Globus pallidus (tissue), 1 donor: ENCODE results near the gene ACTN4.

Source experiments
- DNase-seq: peaks from one replicate; pipeline ENCODE4 v3.0.0-alpha.2; 2015; ENCODE audit warnings: low spot score

The ACTN4 gene

DNA sequence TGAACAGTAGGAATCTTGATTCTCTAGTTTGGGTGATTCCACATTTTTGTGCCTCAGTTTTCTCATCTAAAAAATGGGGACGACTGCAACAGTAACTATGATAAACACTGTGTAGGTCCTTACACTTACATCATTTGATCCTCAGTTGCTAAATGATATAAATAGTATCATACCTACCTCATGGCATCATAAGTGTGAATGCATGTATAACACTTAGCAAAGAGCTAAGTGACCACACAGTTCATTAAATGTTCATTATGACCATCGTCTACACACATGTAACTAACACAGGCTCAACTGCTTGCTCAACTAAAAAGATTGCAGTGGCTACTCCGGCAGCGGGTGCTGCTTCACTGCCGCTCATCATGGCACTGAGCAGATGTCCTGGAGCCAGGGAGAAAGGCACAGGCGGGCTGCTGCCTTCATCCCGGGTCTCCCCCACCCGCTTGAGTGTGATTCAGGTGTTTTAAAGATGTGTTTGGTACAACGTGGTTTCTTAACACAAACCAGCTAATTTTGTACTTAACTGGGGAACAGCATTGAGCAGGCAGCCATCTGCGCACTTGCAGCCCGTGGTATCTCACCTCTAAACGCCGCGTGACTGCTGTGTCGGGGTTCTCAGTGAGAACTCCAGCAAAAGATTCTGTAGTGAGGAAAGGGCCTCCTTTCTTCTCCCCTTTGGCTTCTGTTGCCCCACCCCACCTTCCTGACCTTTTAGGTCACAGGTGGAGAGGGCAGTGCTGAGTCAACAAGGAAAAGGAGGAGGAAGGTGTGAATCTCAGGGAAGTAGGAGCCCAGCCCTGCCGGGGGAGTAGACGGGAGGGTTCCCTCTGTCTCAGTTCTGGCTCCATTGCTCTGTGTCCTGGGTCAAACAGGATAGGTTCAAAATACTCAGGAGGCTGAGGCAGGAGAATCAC lies 11.7 kb upstream of the ACTN4 start:
- no peak for DNase-seq

DNA sequence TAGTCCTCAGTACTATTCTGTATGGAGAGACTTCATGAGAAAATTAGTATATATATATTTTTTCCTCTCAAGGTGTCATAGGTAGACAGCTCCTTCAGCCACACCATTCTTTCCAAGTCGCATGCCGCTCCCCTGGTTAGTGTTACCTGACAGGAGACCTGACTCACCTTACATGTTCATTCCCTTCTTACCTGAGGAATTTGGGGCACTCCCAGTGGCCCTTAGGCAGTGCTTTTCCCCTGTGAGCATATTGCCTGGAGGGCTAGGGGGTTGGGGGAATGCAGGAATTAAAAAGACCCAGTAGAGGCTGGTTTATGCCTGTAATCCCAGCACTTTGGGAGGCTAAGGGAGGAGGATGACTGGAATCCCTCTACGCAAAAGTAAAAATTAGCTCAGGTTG lies 9.0 kb upstream of the ACTN4 start:
- DNase-seq, result no peak

DNA sequence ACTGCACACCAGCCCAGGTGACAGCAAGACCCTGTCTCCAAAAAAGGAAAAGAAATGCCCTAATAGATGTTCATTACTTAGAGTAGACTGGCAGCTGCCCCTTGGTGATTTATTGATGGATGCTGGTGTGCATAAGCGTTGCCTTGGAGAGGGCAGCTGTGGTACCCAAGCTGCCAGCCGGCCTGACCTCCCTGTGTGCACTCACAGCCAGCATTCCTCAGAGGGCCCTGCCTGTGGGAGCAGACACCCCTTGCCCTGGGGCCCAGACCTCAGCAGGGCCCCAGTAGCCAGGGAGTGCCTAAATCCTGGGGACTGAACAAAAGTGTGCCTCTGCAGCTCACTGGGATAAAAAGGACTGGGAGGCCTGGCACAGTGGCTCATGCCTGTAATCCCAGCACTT lies 7.8 kb upstream of the ACTN4 start:
- DNase-seq, result no peak

DNA sequence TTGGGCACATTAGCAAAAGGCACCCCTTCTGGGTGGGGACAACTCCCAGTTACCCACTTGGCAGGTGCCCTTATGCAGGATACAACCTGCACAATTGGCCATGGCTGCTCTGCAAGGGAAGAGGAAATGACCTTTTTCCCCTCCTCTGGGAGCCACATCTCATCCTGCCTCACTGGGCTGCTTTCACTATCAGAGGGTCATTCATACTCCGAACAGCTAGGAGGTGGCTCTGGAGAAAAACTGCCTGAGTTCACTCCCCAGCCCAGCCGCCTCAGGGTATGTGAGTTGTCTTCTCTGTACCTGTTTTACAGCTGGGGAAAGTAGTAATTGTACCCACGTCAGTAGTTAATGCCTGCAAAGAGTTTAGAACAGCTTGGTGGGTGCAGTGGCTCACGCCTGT lies 7.1 kb upstream of the ACTN4 start:
- DNase-seq, result no peak

DNA sequence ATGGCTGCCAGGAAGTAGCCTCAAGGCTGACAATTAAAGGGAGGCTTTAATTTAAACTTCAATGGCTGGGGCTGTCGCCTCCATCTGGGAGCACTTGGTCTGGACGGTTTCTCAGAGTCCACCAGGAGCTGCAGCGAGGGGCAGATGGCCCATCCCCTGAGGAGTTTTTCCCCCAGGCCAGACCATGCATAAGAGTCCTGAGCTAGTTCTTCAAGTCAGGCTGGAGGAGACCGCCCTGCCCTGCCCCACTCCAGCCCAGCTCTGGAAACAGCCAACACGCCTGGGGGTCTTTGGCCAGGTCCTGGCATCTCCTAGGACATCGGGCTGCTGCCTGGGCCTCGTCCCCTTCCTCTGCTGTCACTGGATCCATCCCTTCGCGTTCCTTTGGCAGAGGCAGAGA lies 5.3 kb upstream of the ACTN4 start:
- no peak for DNase-seq

DNA sequence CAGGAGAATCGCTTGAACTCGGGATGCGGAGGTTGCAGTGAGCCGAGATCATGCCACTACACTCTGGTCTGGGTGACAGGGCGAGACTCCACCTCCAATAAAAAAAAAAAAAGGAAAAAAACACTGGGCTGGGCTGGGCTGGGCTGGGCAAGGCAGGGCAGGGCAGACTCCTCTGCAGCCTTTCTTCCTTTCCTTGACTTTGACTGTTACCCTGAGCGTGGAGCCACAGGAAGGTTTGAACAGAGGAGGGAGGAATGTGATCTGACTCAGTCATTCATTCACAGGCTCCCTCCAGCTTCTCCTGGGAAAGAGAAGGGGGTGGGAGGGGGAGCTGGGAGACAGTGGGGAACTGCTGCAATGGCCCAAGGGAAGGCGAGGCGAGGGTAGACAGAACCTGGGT lies 2.7 kb upstream of the ACTN4 start:
- DNase-seq, result no peak

DNA sequence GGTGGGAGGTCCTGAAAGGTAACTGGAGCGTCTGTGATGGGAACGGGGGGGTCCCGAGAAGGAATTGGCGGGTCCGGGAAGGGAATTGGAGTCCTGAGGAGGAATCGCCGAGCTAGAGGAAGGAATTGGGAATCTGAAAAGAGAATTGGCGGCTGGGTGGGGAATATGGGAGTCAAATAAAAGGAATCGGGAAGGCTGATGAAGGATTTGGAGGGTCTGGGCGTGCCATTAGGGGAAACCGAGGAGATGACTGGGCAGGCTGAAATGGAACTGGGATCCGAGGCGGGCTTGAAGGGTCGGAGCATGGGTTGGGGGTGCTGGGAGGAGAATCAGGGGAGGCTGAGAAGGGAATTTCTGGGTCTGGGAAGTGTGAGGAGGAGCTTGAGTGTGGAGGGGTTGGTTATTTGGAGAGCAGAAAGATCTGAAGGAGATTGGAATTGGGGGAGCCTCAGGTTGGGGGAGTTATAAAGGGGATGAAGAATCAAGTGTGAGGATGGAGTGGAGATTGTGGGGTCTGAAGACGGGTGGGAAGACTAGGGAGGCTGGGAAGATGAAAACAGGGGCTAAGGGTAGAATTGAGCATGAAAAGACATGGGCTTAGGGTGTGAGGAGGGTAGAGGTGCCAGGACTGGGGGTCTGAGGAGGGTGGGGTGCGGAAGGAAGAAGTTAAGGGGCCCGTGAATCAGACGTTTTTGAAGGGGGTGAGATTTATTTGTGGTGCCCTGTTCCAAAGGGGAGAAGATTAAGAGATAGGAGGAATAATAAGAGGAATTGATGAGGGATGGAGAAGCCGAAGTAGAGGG lies 718 bp downstream of the ACTN4 start:
- DNase-seq, result no peak

DNA sequence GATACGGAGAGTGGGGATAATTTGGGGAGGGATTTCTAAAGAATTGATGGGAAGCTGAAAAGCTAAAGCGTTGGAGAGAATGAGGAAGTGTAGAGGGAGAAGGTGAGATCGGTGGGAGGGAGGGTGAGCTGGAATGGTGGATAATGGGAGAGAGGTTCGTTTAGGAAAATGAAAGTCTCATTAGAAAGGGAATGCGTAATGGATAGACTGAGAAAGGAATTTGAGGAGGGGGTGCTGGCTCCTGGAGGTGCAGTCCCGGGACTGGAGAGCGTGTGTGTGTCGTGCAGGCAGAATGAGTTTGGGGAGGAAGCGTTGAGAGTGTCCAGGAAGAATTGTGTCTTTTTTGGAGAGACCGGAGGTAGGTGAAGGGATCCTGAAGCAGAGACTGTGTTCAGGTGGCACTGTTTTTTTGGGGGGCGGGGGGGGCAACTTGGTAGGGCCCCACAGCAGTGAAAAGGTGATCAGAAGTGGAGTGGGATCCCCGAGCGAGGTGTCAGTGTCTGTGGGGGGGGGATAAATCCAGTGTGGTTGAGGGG lies 1.4 kb downstream of the ACTN4 start:
- no peak for DNase-seq

DNA sequence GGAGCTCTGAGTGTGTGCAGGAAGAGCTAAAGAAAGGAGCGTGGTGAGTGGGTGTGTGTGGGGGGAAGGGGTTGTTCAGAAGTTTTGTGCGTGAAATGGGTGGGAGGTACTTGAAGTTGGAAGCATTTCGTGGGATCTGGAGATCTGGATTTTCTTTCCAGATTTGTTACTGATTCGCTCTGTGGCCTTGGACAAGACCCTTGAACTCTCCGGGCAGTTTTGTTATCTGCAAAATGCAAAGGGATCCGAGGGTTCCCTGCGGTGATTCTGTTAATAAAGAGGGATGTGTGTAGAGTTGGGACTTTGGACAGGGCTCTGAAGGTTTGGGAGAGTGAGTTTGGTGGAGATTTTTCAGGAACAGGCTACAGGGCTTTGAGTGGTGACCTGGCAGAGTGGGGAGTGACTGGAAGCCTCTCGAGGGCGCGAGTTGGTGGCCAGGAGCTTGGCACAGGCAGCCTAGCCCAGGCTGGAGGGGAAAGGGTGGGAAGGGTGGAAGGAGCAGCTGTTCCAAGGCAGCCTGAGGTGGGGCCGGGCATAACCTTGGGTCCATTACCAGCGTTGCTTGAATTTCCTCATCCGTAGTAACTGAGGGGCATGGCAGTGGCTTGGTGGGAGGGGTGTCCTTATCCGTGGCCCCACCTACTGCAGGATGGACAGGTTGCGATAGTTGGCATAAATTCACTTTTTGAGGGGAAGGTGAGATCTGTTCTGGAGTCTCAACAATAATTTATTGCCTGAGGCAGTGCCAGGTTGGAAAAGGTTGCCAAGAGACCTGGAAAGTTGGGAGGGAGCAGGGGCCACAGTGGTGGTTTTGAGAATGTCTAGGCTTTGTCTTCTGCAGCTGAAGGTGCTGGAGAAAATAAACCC lies 2.1 kb downstream of the ACTN4 start:
- DNase-seq, result no peak

DNA sequence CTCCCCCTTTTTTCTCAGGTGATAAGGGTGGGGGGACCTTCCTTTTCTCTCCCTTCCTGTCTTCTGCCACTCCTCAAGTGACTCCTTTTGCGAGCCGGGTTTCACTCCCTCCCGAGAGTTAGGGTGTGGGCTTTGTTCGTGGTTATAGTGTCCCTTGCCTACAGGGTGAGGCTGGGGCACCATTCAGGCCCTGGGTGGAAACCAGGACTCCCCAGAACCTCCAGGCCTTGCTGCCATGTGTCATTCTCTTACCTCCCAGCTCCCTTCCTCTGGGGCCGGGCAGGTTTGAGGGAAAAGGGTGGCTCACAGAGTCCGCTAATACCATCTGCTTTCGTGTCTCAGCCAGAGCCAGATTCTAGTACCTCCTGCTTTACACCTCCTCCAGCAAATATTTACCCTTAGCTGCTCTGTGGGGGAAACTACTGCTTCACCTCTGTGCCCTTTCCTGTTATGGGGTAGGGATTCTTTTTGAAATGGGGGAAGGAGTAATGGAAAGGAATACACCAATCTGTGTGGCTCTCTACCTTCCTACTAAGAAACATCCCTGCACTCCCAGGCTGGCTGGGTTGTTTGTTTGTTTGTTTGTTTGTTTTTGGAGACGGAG lies 2.8 kb downstream of the ACTN4 start:
- DNase-seq, result no peak

DNA sequence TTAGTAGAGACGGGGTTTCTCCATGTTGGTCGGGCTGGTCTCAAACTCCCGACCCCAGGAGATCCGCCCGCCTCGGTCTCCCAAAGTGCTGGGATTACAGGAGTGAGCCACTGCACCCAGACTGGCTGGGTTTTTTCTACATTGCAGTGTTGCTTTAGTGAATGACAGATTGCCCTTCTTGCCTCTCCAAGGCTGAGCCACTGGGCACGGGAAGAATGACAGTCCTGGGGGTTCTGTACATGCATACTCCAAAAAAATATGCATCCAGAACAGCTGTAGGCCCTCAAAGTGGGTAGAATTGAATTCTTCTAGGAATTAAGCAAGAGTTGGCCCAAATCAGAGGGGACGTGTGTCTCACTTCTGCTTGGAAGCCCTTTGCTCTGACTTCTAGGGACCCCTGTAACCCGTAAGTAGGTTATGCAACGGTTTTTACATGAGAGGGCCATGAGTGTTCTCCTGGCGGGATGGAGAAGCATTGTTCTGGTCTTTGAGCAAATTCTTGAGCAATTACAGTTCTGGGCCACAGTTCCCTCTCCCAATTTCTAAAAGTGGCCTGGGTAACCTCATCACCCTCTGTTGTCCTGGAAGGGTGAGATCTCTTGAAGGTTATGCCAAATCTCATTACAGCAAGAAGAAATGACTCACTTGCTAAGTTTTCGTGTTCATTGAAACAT lies 3.6 kb downstream of the ACTN4 start:
- DNase-seq, result no peak

DNA sequence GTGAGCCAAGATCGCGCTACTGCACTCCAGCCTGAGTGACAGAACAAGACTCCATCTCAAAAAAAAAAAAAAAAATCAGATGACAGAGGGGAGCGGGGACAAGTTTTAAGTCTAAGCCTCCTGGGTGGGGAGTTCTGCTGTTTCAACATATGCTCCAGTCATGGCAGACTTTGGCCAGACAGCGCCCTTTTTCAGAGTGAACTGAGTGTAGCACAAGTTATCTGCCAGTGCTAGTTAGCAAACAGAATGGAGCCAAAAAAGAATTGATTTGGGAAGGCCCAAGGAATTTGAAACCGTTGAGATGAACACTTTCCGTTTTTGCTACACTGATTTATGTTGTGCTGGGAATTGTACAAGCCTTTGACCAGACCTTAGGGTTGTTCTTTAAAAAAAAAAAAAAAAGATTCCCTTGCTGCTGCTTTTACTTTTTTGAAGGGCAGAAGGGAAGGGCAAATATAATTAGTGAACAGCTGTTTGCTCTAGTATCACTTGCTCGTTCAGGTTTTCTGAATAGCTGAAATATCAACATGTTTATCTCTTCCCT lies 5.7 kb downstream of the ACTN4 start:
- DNase-seq, result no peak

DNA sequence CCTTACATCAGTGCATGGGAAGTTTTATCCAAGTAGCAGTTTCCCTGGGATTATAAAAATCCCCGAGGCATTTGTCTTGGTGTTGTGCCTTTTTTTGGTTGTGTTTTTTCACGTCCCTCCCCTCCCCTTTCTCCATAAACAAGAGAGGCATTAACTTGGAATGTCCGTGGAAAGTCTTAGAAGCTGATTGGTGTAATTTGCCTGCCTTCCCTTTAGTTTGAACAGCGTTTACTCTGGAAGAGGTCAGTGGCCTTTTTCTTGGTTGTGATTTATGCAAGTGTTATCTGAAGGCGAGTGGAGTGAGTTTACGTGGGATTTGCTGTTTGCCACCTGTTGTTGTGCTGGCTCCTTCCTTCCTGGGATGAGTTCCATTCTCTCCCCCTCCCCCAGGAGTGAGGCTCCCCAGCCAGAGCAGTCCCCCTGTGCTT lies 7.2 kb downstream of the ACTN4 start:
- DNase-seq, result no peak

DNA sequence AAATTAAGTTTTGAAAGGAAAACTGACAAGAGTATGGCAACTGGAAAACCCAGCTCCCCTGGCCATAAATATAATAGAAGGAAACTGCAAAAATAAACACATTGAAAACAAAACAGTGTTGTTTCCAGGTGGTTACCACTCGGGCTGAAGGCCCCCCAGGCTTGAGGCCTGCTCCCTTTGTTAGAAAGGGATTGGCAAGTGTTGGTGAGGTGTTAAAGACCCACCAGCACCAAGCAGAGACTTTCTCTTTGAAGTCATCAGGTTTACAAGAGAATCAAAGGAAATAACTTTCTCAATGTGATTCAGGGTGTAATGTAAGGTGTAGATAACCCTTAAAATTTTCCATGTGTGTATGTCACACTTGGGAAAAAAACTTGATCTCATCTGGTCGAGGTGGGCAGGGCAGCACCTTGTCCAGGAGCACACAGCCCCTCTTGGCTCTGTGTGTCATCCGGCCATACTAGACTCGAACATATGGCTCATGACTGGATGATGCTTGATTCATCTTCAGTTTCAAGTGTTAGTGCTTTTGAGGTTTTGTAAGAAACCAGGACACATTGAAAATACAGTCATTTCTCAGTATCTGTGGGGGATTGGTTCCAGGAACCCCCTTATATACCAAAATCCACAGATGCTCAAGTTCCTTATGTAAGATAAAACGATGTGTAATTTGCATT lies 7.8 kb downstream of the ACTN4 start:
- no peak for DNase-seq

DNA sequence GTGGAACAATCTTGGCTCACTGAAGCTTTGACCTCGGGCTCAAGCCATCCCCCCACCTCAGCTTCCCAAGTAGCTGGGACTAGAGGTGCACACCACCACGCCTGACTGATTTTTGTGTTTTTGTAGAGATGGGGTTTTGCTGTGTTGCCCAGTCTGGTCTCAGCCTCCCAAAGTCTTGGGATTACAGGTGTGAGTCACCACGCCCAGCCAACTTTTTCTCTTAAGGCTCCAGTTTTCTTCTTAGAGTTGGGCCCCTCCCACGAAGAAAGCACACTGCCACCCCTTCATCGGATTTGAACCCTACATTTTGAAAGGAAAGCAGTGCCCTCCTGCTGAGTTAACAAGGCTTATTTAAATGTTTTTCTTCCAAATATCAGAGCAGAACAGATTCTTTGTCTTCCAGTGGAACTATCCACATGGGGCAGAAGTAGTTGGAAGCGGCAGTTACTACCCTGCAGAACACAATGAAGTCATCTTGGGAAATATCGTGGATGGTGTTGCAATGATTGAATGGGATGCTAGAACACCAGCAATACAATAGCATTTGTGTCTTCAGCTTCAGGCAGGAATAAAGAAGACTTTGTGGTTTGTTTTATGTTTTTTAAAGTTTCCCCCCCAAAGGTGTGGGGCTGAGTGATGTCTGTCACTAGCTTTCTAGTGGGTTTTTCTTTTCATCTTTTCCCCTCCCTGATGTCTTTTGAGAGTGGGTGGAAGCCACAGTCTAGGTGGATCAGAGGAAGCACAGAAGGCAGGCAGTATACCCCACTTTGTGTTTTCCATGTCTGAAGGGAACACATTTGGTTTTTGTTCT lies 8.9 kb downstream of the ACTN4 start:
- peak; percentile 90 for DNase-seq

DNA sequence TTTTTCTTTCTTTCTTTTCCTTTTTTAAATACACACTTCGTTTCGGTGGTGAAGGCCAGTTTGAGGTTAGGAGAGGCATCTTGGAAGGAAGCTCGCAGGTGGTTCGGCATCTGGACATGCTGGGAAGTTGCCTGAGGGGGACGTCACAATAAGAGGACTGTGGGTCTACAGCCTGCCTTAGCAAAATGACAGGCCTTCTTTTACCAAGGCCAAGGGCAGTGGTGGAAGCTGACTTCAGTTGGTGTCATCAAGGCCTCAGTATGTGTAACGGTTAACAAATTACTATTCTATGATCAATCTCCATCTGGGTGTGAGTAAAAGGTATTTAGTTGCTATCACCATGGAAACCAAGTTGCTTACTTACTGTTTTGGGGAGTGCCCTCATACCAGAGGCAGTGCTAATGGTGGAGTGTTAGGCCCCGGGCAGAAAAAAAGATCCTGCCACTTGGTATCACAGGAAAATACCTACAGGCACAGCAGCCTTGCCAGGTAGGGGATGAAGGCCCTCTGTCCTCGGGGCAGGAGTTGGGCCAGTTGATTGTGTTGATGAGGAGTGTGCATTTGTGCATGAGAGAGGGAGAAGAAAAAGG lies 10.3 kb downstream of the ACTN4 start:
- no peak for DNase-seq

DNA sequence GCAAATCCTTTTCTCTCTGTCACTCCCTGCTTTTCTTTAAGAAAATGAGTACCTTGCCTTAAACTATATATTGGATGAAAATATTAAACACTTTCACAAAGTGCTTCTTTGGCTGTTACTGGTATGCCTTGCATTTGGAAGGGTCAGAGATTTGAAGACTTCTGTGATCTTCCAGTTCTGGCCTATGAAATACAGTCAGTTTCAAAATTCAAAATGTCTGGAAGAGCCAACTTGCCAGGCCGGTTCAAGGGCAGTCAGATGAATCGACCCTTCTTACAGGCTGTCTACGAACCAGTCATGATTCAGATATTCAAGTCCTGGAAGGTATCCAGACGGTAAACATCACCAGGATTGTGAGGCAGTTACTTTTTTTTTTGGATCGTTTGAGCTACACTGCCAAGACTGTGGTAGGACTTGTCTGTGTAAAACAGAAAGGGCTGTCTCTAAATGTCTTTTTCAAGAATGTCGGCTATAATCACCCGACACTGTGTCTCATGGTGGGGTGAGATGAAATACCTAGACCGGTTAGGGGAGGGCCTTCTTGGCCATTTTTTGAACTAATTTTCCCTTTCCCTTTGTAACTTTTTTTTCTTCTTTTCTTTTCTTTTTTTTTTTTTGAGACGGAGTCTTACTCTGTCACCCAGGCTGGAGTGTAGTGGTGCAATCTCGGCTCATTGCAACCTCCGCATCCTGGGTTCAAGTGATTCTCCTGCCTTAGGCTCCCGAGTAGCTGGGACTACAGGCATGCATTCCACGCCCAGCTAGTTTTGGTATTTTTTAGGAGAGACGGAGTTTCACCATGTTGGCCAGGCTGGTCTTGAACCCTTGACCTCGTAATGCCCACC lies 11.2 kb downstream of the ACTN4 start:
- no peak for DNase-seq

DNA sequence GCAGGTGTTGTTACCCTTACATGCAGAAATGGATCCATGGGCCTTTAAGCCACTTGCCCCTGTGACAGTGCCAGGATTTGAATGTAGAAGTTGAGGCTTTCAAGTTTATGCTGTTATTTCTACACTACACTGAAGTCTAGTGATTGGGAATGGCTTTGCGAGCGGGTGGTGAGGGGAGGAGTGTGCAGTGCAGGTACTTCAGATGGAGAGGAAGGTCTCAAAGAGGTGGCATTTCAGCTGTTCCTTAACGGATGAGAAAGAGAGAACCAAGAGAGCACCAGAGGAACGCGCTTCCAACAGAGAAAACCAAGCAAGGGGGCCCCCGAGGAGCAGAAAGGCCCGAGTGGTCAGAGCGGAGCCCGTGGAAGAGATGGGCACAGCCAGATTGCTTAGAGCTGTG lies 13.3 kb downstream of the ACTN4 start:
- DNase-seq, result no peak
